CD4-positive, alpha-beta T cell treated with Interleukin-10 for 1 hour (primary cell): ENCODE measurements around the gene CRACDL.

Experiments used
- DNase-seq: peaks from one replicate; pipeline ENCODE4 v3.0.0-alpha.2; 2020

The CRACDL gene

GRCh38 chr2:98801286-98801685 lies 134.7 kb downstream of the CRACDL start:
- DNase-seq: no peak

GRCh38 chr2:98800330-98801064 lies 135.5 kb downstream of the CRACDL start:
- no peak for DNase-seq

DNA sequence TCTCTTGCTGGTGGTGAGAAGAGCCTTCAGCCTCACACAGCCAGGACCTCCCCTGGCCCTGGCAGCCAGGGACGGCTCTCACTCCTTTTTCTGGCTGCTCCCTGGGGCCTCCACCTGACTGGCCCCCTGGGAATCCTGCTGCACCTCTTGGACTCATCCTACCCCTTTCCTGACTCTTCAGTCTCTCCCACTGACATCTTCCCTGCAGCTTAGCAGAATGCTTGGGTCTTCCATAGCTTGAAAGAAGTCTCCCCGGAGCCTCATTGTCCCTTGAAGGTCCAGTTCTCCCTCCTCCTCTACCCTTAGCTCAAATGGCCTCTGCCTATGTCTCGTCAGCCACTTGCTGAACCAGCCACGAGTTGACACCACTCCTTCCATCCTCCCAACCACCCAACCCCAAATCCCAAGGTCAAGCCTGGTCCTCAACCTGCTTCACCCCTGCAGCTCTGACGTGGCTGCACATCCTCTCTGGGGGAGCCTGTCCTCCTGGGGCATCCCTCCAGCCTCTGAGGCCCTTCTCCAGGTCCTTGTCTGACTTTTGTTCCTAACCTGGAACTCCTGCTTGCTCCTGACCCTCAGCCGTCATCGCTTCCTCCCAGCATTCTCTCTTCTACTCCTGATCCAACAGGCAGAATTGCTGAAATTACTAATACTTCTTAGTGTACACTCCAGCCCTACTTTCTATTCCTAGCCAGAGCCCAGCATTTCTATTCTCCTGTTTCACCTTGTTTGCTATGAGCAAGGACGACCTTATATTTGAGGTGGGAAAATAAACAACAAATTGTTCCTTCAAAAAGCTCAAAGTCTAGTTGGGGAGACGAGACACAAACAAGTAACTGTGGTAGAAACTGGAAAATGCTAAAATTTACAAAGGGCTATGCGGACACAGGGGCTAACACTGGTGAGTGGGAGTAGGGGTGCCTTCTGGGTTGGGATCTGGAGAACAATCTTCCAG lies 136.4 kb downstream of the CRACDL start:
- DNase-seq: no peak

- no peak for DNase-seq
Measured at GRCh38 chr2:98796775-98797544, 139.1 kb downstream of the CRACDL start.

DNA sequence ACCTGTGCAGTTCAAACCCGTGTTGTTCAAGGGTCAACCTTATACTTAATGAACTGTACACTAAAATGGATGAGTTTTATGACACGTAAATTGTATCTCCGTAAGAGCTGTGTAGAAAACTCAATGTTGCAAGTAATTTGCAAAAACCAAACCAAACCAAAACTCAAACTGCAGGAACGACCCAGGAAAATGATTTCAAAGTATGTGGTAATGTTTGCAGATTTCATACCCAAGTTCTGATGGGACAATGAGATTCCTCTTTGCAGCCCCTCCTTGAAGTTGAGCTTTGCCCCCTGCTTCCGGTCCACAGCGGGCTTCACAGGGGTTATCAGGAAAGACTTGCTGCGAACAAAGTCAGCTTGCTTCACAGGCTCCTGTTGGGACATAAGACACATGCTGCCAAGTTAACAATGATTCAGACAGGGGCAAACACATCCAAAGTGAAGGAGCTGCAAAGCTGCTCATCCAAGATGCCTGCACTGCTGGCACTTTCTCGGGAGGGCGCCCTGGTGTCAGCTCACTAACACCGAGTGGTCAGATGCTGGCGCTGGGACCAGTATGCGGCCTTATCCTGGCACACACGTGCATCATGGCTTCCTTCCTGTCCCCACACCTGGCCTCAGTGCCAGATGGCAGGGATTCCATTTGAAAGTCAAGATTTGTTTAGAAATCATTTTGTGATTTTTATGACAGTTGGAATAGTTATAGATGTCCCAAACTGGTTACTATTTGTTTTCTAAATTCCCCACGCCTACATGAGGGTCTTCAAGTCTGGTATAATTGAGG lies 139.9 kb downstream of the CRACDL start:
- DNase-seq: no peak

GRCh38 chr2:98793897-98794830 lies 141.9 kb downstream of the CRACDL start:
- no peak for DNase-seq

DNA sequence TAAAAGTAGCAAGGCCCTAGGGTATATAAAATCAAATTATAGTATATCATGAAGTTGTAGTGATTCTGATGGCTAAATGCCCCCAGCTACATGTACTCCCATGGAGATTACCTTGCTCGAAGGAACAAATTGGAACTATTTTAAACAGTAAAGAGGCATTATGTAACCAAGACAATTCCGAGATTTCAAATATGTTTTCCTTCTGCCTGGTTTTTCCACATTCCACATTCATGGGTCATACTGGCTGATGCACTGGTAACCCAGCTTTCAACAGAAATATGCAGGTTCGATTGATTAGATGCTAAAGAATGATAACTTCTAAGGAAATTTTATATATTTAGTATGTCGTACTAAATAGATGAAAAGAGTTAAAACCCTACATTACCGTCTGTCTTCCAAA lies 142.8 kb downstream of the CRACDL start:
- no peak for DNase-seq

DNA sequence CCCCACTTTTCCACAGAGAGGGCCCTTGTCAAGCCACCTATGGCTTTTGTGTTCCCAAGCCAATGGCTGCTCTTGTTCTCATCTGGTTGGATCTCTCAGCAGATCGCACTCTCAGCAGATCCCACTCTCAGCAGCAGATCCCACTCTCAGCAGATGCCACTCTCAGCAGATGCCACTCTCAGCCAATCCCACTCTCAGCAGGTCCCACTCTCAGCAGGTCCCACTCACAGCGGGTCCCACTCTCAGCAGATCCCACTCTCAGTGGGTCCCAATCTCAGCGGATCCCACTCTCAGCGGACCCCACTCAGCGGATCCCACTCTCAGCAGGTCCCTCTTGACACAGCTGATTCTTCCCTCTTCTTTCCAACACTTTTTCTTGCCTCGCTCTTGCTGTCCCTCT lies 145.8 kb downstream of the CRACDL start:
- DNase-seq: no peak

DNA sequence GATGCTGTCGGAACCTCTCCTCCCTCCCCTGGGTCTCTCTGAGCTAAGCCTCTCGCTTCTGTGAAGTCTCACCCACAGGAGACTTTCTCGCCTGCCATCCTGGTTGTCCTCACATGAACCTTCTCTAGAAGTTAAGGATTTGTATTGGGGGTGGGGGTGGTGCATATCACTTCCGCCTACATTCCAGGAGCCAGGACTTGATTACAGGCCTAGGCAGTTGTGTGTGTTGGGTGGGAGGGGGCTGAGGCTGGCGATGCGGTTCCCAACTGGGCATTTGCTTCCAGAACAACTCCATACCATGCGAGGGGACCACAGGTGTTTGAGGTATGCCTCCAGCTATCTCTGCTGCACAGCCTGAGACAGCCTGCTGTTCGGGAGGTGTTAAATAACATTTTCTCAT lies 148.3 kb downstream of the CRACDL start:
- DNase-seq: no peak

- DNase-seq: no peak
Measured at GRCh38 chr2:98786179-98786578, 149.8 kb downstream of the CRACDL start.

DNA sequence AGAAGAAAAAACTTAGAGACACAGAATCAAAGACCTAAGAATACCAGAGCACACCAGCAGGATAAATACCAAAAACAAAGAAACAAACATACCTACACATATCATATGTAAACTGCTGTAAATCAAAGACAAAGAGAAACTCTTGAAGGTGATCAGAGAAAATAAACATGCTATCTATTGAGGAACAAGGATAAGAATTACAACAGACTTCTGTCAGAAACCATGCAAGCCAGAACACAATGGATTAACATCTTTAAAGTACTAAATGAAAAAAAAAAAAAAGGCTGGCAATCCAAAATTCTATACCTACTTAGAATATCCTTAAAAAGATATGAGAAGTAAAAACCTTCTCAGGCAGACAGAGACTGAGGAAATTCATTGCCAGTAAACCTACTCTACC lies 153.5 kb downstream of the CRACDL start:
- no peak for DNase-seq

DNA sequence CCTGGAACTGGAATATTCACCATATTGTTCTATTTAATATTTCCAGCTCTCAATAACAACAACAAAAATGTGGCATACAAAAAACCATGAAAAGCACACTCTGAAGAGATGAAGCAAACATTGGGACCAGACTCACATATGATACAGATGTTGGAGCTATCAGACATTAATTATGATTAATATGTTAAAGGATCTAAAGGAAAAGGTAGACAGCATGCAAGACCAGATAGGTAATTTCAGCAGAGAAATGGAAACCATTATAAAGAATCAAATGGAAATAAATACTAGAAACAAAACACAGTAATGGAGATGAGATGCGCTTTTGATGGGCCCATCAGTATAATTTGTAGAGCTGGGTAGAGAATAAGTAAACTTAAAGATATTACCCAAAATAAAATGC lies 154.2 kb downstream of the CRACDL start:
- DNase-seq: no peak

- no peak for DNase-seq
Measured at GRCh38 chr2:98778741-98779483, 157.1 kb downstream of the CRACDL start.

- DNase-seq: no peak
Measured at GRCh38 chr2:98778151-98778550, 157.9 kb downstream of the CRACDL start.

DNA sequence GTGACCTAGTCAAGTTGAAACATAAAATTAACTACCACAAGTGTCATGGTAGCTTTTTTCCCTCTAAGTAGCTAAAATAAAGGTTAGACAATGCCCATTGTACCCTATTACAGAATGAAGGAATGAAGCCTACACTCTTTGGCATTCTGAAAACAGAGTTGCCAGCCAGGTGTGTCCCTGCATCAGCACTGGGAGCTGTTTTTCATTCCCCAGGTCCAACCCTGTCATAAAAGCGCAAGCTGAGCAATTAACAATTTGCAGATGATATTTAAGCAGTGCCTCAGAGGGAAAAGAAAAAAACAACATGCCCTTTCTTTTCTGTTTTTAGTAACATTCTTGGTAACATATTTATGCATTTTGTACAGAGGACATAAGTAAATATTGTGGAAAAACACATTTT lies 158.3 kb downstream of the CRACDL start:
- DNase-seq: no peak

DNA sequence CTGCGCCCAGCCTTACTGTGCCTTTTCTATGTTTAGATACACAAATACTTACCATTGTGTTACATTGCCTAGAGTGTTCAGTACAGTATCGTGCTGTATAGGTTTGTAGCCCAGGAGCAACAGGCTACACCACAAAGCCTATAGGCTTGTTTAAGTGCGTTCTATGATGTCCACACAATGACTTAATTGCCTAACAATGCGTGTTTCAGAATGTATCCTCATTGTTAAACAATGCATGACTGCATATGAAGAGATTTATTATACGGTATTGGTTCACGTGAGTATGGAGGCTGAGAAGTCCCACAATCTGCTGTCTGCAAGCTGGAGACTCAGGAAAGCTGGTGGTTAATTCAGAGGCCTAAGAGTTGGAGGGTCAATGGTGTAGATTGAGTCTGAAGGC lies 158.9 kb downstream of the CRACDL start:
- DNase-seq: no peak

DNA sequence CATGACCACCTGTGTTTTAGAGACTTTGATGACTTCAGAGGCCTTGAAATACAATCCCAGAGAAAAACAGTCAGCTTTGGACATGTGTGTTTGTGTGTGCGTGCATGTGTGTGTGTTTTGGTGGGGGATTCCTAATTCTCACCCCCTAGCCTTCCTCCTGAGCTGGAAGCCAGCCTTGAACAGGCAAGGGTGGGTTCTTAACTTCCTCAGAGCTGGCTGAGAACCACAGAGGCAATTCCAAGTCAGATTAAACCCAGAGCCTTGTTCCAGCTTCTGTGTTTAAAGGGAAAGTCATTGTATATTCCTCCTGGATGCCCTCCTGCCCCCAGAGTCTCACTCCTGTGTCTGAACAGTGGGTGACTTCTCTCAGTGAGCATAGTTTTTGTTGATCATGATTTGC lies 159.9 kb downstream of the CRACDL start:
- no peak for DNase-seq

GRCh38 chr2:98775146-98775986 lies 160.7 kb downstream of the CRACDL start:
- DNase-seq: no peak

DNA sequence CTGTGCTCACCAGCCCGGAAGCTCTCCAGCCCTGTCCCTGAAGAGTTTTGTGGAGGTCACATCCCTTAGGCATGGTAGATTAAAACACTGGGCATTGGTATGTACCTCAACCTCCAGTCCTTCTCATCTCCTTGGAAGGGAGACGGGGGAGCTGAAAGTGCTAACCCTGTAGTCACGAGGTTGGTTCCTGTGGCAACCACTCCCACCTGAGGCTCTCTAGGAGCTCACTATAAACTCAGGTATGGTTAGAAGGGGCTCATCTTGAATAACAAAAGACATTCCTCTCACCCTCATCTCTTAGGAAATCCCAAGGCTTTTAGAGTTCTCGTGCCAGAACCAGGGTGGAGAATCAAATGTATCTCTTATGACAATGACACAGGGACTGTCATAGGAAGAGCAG lies 162.1 kb downstream of the CRACDL start:
- no peak for DNase-seq

DNA sequence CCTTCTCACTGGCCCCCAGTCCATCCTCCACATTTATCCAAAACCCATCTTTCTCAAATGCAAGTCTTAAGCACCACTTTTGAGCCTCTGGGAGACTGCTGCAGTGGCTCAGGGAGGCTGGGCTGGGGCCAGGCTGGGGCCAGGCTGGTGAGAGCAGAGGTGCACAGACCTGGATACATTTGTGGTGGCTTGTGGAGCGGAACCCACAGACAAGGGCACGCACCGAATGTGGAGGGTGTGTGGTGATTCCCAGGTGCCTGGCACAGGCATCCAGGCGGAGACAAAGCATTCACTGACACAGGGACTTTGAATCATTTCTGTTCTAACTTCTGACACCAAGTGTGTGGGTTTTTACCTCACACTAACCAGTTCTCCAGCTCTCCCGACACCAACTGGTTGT lies 162.9 kb downstream of the CRACDL start:
- no peak for DNase-seq
